ENCODE results near the gene GIPC3. TPM values are rescaled to one million over a fixed set of nuclear protein-coding genes. Genes with fewer than 3 reads are reported as not detected.

Gene GIPC3
- total RNA-seq, 1 donor from 2014 or later = not detected

DNA sequence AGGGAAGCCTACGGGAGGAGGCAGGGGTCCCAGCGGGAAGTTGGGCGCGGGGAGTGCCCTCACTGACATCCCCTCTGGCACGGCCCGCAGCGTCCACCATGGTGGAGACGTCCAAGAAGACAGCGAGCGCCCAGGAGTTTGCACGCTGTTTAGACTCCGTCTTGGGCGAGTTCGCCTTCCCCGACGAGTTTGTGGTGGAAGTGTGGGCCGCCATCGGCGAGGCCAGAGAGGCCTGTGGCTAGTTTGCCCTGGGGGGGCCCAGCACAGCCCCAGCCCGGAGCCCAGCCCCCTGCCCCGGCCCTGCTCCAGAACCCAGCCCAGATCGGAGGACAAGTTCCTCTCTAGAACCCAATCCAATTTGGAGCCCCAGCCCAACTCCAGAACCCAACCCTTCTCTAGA lies 4.7 kb downstream of the GIPC3 start:
- H3K79me2 ChIP-seq (ENCODE audit: low read depth) = no peaks in the 10 kb centered on the region
- no peak overlapping the region for H2AFZ ChIP-seq (replicated peaks)
- H3K27ac Mint-ChIP-seq = no peak overlapping the region
- H3K9me3 ChIP-seq (ENCODE audit: low read depth) = no peaks in the 10 kb centered on the region
- H4K20me1 ChIP-seq (ENCODE audit: low read depth) = no peaks in the 10 kb centered on the region
- no peaks in the 10 kb centered on the region for H3K36me3 ChIP-seq
- H3K4me3 Mint-ChIP-seq = peak overlapping the region; percentile 21
- TF ChIP-seq, protein P1, sequence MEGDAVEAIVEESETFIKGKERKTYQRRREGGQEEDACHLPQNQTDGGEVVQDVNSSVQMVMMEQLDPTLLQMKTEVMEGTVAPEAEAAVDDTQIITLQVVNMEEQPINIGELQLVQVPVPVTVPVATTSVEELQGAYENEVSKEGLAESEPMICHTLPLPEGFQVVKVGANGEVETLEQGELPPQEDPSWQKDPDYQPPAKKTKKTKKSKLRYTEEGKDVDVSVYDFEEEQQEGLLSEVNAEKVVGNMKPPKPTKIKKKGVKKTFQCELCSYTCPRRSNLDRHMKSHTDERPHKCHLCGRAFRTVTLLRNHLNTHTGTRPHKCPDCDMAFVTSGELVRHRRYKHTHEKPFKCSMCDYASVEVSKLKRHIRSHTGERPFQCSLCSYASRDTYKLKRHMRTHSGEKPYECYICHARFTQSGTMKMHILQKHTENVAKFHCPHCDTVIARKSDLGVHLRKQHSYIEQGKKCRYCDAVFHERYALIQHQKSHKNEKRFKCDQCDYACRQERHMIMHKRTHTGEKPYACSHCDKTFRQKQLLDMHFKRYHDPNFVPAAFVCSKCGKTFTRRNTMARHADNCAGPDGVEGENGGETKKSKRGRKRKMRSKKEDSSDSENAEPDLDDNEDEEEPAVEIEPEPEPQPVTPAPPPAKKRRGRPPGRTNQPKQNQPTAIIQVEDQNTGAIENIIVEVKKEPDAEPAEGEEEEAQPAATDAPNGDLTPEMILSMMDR (IDR thresholded peaks at IDR 0.05) = no peak
- TF ChIP-seq EZH2 (IDR thresholded peaks at IDR 0.05) (no peak), EZH2phosphoT487 (IDR thresholded peaks at IDR 0.05) (no peak)
- no peak overlapping the region for H3K4me3 ChIP-seq
- H3K36me3 Mint-ChIP-seq = no peaks in the 10 kb centered on the region
- no peak overlapping the region for H3K4me2 ChIP-seq
- peaks cover 24% of the 10 kb centered on the region for H3K27me3 Mint-ChIP-seq (ENCODE audit: insufficient read depth, low read depth)
- H3K9me3 Mint-ChIP-seq = peaks cover 9% of the 10 kb centered on the region
- DNase-seq (ENCODE audit: low spot score) = no peak
- peaks cover 12% of the 10 kb centered on the region for H3F3A ChIP-seq (ENCODE audit: low read depth)
- H3K9ac ChIP-seq = no peak overlapping the region
- no peaks in the 10 kb centered on the region for H3K4me1 ChIP-seq
- no peak overlapping the region for H3K27ac ChIP-seq
- H3K4me1 Mint-ChIP-seq = no peaks in the 10 kb centered on the region
- peaks cover 78% of the 10 kb centered on the region for H3K27me3 ChIP-seq

DNA sequence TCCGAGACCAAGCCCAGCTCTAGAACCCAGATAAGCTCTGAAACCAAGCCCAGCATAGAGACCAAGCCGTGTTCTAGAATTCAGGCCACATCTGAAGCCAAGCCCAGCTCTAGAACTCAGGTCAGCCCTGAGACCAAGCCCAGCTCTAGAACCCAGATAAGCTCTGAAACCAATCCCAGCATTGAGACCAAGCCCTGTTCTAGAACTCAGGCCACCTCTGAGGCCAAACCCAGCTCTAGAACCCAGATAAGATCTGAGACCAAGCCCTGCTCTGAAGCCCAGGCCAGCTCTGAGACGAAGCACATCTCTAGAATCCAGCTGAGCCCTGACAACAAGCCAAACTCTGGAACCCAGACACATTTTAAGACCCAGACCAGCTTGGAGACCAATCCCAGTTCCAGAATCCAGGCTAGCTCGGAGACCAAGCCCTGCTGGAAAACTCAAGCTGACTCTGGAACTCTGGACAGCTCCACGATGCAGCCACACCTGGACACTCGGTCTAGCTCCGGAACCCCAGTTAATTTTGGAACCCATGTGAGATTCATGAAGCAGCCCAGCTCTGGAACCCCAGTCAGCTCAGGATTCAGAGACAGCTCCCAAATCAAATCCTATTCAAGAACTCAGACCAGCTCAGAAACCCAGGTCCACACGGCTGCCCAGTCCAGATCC lies 5.8 kb downstream of the GIPC3 start:
- no peaks in the 10 kb centered on the region for H3K4me1 Mint-ChIP-seq

DNA sequence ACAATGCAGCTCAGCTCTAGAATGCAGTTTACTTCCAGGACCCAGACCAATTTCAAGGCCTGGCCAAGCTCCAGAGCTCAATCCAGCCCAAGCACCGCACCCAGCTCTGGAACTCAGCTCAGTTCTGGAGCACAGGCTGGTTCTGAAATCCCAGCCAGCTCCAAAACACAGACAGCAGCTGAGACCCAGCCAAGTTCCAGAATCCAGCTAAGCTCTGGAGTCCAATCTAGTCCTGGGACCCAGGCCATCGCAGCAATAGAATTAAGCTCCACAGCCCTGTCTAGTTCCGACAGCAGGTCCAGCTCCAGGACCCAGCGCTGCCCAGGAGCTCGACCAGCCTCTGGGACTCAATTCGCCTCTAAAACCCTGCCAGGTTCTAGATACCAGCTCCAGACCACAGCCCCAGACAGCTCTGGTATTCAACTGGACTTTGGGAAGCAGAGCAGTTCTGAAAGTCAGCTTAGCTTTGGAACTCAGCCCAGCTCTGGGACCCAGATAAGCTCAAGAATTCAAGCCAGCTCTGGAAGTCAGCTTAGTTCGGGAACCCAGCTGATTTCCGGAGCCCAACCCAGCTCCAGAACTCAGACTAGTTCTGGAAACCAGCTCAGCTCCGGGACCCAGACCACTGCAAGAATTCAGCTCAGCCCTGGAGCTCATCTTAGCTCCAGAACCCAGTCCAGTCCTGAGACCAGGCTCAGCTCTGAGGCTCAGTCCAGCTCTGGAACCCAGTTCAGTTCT lies 6.8 kb downstream of the GIPC3 start:
- Histone ChIP-seq H2AFZ (replicated peaks) (no peak overlapping the region), H3K9me3 (ENCODE audit: low read depth) (no peaks in the 10 kb centered on the region), H3K27ac (no peak overlapping the region), H3K36me3 (no peaks in the 10 kb centered on the region), H3F3A (ENCODE audit: low read depth) (peaks cover 12% of the 10 kb centered on the region), H3K9ac (no peak overlapping the region), H3K79me2 (ENCODE audit: low read depth) (no peaks in the 10 kb centered on the region), H3K4me2 (no peak overlapping the region), H3K27me3 (peaks cover 63% of the 10 kb centered on the region), H3K4me3 (no peak overlapping the region), H3K4me1 (no peaks in the 10 kb centered on the region), H4K20me1 (ENCODE audit: low read depth) (no peaks in the 10 kb centered on the region)
- Mint-ChIP-seq H3K36me3 (no peaks in the 10 kb centered on the region), H3K4me1 (no peaks in the 10 kb centered on the region), H3K27ac (no peak overlapping the region), H3K9me3 (peaks cover 9% of the 10 kb centered on the region), H3K4me3 (no peak overlapping the region), H3K27me3 (ENCODE audit: insufficient read depth, low read depth) (peaks cover 29% of the 10 kb centered on the region)
- DNase-seq (ENCODE audit: low spot score) = no peak
- TF ChIP-seq EZH2 (IDR thresholded peaks at IDR 0.05) (no peak), EZH2phosphoT487 (IDR thresholded peaks at IDR 0.05) (no peak)
- TF ChIP-seq, protein P1 (IDR thresholded peaks at IDR 0.05) = no peak

More for the DNA sequence above, 5.8 kb downstream of the GIPC3 start:
- H3K9me3 Mint-ChIP-seq = peaks cover 9% of the 10 kb centered on the region
- H3K4me3 ChIP-seq = no peak overlapping the region
- H3K27me3 ChIP-seq = peaks cover 72% of the 10 kb centered on the region
- H3K4me1 ChIP-seq = no peaks in the 10 kb centered on the region
- TF ChIP-seq, protein P1 (IDR thresholded peaks at IDR 0.05) = no peak
- TF ChIP-seq EZH2phosphoT487 (IDR thresholded peaks at IDR 0.05) (no peak), EZH2 (IDR thresholded peaks at IDR 0.05) (no peak)
- H3K36me3 ChIP-seq = no peaks in the 10 kb centered on the region
- H3K4me3 Mint-ChIP-seq = no peak overlapping the region
- peaks cover 12% of the 10 kb centered on the region for H3F3A ChIP-seq (ENCODE audit: low read depth)
- no peak overlapping the region for H2AFZ ChIP-seq (replicated peaks)
- H3K27ac Mint-ChIP-seq = no peak overlapping the region
- H4K20me1 ChIP-seq (ENCODE audit: low read depth) = no peaks in the 10 kb centered on the region
- H3K79me2 ChIP-seq (ENCODE audit: low read depth) = no peaks in the 10 kb centered on the region
- peaks cover 32% of the 10 kb centered on the region for H3K27me3 Mint-ChIP-seq (ENCODE audit: insufficient read depth, low read depth)
- H3K27ac ChIP-seq = no peak overlapping the region
- H3K9ac ChIP-seq = no peak overlapping the region
- H3K4me2 ChIP-seq = no peak overlapping the region
- no peaks in the 10 kb centered on the region for H3K36me3 Mint-ChIP-seq
- DNase-seq (ENCODE audit: low spot score) = no peak
- H3K9me3 ChIP-seq (ENCODE audit: low read depth) = no peaks in the 10 kb centered on the region

All from neural progenitor cell (in vitro differentiated cells).